Measurements from ENCODE around the gene IL2RA.

The IL2RA gene

DNA sequence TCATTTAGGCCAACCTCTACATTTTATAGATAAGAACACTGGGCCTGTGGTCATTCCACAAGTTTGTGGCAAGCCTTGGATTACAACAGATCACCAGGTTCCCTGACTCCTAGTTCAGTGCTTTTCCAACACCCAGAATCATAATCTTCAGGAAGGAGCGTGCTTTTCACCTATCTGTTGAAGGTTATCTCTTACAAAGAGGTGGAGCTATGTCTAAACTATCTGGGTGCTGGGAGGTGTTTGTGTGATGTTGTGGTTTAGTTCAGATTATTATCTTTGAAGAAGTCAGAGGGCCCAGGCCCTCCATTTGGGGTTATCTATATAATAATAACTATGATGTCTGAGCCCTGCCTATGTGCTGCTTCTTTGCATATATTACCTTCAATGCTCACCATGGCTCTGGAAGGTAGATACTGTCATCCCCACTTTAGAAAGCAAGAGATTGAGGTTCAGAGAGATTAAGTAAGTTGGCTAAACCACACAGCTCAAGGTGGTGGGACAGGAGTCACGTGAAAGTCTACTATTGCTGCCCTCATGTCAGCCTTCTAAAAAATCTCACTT, 24.0 kb downstream of the IL2RA start:
- no peak for DNase-seq (ENCODE audit: low read depth)

DNA sequence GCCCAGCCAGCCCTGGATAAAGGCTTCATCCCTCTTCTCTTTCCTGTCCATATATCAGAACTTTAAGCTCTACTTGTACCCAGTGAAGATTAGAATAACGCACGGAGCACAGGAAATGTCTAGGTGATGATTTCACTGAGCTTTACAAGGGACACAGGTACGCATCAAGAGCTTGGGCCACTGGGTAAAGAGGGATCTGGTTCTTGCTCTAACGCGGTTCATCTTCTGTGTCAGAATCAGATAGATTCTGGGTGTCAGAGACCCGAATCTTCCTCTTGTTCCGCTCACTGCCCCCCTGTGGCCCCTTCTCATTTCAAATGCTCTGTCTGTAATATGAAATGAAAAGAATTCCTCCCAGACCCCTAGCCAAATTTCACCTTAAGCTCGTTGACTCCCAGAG, 24.7 kb downstream of the IL2RA start:
- no peak for DNase-seq (ENCODE audit: low read depth)

DNA sequence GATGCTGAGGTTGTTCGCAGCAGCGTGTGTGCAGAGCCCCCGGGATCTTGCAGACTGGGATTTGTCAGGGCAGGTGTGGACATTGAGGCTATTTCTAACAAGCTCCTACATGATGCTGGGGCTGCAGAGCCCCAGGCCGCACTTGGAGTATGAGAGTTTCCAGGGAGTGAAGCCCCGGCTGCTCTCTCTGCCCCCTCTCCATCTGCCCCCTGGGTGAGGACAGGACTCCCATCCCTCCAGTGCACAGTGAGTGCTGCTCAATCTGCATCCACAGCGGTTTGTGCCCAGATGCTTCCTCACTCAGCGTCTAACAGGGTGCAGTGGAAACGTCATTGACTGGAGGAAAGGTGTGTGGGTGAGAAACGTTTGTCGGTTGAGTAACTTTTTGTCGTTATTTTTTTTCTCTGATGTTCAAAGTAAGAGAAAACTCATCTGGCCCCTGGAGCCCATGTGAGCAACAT, 25.3 kb downstream of the IL2RA start:
- no peak for DNase-seq (ENCODE audit: low read depth)

DNA sequence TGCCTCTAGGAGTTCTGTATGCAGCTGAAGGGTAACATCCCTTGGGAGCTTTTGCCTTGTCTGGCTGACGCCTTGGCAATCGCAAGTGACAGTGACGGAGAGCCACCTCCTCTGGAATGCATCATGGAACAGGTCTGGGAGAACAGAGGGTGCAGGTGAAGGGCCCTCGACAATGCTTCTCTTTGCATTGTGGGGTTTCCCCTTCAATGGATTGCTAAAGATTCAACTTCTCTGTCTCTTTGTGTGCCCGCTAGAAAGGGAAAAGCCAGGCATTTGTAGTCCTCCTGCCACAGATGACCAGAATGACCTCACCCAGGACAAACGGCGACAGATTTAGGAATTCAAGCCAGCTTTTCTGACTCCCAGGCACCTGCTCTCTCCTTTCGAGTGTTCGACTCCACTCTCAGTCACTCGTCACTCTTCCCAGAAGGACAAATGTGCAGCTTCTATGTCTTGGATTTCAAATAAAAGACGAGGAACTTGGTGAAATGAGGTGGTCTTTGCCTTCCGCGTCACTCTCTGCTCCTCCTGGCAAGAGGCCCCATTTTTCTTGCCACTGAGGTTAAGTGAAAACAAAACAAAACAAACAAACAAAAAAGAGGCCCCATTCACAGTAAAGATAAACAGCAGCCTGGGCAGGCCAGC, 26.1 kb downstream of the IL2RA start:
- no peak for DNase-seq (ENCODE audit: low read depth)

DNA sequence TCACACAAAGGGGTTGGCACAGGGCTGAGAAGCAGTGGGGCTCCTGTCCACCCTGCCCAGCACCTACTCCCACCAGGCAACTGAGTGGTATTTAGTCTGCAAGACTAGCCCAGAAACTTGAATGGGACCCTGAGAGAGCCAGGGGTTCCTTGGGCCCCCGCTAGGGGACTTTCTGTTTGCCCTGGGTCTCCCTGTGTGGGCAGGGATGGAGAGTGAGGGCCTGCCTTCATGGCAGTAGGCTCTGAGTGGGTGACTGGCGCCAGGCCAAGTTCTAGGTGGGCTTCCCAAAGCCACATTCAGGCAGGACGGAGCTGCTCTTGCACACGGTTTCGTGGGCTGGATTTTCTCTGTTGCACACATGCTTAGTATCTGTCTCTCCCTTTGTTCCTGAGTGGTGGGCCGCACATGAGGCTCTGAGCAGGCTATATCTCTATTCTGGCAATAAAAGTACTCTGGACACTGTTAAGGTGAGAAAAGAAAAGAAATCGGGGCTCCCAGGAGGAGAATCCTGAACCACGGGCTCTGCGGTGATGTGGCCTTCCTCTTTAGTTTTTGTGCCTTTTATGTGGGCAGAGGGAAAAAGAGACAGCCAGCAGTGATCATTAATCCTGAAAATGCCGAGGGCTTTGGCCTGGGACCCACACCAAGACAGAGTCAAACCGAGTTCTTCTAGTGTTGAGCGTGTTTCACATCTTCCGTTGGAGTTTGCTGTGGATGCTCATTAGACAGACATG, 26.9 kb downstream of the IL2RA start:
- DNase-seq (ENCODE audit: low read depth) = no peak

DNA sequence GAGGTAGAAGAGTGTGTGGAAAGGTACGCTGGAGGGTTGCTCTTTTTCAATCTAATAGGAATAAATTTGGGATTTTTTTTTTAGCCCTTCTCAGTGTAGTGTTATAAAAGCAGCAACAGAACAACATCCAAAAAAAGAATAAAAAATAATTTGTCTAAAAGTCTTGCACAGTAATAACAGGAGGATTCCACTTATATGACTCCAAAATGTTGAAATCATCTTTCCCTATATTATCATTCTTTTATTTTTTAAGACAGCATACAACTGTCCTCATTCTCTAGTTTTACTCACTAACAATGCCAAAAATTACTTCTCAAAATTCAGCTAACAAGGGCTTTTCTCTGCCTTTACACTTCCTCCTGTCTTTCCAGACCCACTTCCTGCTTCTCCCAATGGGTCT, 27.8 kb downstream of the IL2RA start:
- no peak for DNase-seq (ENCODE audit: low read depth)

DNA sequence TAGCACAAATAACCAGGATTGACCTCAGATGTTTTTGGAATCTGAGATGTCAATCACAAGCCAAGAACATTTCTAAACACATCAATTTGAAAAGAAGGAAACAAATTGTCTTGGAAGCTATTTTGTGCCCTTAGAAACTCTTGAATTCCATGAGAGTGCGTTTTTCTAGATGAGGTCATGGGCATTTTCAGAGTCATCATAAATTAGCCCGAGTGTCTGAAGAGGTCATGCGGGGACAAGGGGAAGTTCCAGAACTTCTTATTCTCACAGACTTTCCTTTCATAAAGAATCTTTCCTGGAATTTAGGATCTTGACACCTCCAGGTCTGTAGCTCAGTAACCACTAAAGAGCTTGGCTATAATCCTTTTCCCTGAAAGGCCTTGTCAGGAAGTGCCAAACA, 28.2 kb downstream of the IL2RA start:
- no peak for DNase-seq (ENCODE audit: low read depth)

DNA sequence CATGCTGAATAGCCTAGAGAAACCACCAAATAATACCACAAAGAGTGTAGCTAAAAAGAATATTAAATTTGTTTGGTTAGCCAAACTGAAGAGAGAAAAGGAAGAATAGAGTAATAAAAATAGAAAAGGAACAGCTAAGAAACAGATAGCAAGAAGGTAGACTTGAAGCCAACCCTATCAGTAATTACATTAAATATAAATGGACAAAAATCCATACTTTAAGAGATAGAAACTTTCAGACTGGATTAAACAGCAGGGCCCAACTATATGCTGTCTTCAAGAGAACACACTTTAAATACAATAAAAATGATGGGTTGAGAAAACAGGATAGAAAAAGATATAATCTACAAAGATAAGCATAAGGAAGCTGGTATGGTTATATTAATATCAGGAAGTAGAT, 31.2 kb downstream of the IL2RA start:
- DNase-seq (ENCODE audit: low read depth) = no peak

DNA sequence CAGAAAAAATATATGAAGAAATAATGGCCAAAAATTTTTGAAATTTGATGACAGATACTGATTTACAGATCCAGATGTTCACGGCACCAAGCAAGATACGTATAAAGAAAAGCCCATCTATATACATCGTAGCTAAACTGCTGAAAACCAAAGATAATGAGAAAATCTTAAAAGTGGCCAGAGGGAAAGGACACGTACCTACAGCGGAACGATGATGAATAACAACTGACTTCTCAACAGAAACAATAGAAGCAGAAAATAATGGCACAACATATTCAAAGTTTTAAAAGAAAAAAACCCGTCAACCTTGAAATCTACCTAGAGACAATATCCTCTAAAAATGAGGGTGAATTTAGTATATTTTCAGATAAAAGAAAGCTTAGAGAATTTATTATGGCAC, 31.9 kb downstream of the IL2RA start:
- no peak for DNase-seq (ENCODE audit: low read depth)

DNA sequence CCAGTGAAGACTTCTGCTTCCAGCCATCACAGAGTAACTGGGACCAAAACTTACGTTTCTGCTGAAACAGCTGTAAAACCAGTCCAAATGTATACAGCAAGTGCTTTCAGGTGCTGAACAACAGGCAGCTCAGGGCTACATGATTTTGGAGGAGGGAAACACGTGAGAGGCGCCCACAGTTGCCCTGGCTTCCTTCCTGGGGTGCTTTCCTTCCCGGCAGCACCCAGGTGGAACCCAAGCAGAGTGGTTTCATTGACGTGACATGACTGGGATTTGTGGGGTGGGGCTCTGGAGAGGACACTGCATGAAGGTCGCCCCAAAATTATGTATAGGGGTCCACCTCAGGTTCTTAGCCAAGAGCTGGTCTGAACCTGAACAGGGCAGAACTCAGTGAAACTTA, 34.2 kb downstream of the IL2RA start:
- no peak for DNase-seq (ENCODE audit: low read depth)

DNA sequence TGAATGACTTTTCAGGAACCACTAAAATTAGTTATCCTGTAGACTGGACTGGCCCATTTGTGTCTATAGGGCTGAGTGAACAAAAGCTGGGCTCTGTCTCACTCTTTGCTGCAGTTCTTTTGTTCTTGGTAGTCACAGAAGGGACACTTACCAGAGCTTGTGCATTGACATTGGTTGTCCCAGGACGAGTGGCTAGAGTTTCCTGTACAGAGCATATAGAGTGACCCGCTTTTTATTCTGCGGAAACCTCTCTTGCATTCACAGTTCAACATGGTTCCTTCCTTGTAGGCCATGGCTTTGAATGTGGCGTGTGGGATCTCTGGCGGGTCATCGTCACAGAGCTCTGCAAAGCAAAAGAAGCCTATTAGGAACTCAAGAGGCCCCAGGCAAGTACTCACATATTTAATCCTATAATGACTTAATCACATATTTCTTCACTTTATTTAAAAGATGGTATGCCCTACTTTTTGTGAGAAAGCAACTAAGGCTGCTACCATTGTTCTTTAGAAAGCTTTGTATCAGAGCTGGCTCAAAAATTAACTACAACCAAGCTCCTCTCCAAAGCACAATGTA, 36.4 kb downstream of the IL2RA start:
- DNase-seq (ENCODE audit: low read depth) = no peak

DNA sequence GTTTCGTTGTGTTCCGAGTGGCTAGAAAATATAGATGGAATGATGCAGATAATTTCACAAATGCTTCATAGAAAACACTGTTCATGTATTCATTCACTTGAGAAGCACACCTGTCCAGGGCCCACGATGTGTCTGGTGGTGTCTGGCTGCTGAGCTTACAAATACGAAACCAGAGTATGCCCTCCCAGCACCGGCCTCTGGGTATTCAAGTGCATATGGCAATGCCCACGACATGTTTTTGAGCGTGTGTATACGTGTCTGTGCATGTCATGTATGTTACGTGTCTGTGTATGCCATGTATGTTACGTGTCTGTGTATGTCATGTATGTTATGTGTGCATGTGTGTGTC, 37.9 kb downstream of the IL2RA start:
- DNase-seq (ENCODE audit: low read depth) = no peak

DNA sequence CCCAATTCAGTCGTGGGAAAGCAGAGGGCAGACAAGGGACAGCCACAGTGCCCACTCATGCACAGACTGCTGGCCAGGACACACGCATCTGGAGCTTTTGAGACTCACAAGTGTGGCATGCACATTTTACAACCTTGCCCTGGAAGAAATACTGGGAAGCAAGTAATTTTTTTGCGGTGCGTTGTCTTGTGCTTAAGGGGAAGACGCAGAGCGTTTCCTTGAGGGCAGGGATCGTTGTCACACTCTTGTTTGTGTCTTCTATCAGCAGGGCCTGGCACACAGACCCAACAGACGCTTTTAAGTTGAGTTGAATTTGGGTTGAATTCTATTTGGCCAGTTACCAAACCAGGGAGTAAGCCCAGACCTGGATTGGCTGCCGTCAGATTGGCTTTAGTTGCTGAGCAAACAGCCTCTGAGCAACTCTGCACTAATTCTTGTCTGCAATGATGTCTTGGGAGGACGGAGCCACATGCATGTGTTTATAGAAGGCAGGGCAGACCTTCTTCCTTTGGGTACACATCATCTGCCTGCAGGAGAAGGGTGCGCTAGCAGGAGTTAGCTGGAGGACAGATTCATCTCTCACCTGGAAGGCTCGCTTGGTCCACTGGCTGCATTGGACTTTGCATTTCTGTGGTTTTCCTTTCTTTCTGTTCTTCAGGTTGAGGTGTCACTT, 38.4 kb downstream of the IL2RA start:
- no peak for DNase-seq (ENCODE audit: low read depth)

DNA sequence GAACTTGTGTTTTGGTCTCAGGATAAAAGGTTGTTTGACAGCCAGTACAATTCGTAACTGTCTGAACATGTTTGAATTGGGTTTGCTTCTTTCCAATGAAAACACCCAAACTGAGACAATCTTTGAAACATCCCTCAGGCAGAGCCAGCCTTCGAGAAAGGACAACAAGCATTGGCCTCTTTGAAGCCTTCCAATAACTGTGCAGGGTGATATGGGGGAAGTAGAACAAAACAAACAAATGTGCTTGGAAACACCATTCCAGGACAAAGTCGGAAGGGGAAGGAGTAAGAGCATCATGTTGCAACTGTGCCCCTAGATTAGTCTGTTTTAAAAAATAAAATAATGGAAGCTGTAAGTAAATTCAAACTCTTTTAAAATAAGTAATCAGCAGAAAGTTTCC, 39.5 kb downstream of the IL2RA start:
- DNase-seq (ENCODE audit: low read depth) = no peak

DNA sequence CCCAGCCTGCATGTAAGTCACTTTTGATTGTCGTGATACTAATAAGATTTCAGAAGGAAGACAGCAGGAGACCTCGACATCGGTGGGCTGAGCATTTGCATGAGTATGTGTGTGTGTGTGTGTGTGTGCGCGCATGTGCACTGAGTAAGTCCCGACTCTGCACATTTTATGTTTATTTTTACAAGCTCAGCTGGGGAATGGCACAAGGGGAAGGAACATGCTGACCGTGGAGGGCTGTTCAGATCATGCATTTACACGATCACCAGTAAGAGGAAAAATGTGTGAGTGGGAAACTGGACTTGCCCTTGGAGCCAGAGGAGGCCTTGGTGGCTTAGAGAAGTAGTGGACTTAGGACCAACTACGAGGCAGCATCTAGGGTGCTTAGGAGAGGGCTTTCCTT, 41.3 kb downstream of the IL2RA start:
- DNase-seq (ENCODE audit: low read depth) = no peak

DNA sequence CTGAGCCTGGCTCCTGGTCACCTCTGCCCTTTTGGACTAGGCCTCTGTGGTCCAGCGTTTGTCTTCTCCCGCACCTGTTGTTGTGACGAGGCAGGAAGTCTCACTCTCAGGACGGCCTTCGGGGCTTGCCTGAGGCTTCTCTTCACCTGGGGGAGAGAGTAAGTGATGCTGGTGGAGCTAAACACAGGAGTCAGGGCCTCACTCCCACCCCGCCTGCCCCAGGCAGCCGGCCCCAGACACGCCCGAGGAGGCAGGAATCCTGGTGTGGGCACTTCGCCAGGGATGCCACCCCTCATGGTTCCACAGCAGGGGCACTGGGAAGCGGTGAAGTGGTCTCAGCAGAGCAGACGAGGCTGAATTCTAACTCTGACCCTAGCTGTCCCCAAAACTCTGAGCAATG, 42.4 kb downstream of the IL2RA start:
- DNase-seq (ENCODE audit: low read depth) = no peak

DNA sequence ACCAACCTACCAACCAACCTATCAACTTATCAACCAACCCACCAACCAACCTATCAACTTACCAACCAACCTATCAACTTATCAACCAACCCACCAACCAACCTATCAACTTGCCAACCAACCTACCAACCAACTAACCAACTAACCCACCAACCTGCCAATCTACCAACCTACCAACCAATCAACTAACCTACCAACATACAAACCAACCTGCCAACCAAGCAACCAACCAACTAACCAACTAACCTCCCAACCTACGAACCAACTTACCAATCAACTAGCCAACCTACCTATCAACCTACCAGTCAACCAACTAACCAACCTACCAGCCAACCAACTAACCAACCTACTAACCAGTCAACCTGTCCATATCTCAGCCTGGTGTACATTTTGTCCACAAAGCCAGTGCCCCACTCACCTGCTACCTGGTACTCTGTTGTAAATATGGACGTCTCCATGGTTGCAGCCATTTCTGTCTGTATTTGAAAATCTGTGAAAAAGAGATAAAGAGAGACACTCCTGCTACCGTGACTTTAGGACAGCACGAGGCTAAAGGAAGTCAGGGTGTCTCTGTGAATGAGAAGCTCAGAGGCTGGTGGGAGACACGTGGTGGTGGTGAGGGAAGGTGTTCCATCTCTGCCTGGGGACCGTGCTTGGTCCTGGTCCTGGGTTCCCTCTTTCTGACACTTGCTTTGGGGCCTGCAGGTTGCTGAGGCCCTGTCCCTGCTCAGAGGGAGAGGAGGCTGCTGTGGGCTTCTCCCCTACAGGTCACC, 43.0 kb downstream of the IL2RA start:
- DNase-seq (ENCODE audit: low read depth) = no peak

DNA sequence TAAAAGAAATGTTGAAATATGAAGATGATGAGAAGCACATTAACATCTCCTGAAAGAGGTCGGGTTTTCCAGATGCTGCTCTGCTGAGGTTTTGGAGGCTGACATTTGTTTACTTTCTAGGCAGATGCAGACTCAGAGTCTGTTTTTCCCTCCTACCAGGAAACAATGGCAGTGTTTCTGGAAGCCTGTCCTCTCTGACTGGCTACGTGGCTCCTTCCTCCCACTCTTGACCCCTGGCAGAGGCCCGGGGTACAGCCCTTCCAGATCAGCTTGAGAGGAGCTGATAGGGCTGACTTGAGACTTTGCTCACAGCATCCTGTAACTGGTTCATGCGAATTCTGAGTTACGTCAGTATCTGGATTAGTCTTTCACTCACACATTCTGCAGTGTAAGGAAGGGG, 43.7 kb downstream of the IL2RA start:
- DNase-seq (ENCODE audit: low read depth) = no peak

DNA sequence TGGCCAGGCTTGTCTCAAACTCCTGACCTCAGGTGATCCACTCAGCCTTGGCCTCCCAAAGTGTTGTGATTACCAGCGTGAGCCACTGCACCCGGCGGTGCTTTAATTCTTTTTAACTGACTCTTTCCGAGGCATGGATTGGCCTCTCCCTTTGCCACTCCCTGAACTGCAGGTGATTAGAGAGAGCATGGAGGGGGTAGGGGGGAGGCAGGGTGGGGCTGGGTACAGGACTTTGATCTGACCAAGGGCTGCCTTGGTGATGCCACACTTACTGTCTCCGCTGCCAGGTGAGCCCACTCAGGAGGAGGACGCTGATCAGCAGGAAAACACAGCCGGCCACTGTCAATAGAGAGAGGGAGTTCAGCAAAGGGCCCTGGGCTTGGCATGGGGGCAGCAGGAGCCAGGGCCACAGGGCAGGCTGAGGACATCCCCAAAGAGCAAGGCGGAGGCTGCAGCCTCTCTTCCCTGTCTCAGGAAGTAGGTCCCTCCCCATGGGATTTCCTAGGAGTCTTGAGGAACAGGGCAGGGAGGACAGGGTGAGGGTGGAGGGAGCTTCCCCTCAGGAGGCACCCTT, 44.3 kb downstream of the IL2RA start:
- no peak for DNase-seq (ENCODE audit: low read depth)

DNA sequence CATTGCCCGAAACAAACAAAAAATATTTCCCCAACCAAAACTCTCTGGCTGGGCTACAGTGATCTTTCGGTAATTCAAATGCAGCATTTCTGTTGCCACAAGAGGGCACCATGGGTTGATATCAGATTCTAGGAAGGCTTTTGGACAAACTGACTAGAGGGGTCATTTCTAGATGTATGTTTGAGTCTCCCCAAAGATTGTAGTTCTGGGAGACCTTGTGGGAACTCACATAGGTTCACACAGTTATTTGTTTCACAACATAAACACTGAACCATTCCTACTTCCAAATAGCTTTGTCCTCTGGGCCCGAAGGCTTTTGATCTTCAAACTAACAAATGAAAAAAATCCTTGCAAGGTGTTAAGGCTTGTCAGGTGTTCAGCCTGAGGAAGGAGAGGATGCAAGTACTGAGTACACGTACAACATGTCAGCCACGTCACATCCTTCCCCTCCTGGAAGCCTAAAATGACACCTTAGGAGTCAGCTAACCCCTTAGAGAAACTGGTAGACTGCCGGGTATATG, 47.9 kb downstream of the IL2RA start:
- no peak for DNase-seq (ENCODE audit: low read depth)

DNA sequence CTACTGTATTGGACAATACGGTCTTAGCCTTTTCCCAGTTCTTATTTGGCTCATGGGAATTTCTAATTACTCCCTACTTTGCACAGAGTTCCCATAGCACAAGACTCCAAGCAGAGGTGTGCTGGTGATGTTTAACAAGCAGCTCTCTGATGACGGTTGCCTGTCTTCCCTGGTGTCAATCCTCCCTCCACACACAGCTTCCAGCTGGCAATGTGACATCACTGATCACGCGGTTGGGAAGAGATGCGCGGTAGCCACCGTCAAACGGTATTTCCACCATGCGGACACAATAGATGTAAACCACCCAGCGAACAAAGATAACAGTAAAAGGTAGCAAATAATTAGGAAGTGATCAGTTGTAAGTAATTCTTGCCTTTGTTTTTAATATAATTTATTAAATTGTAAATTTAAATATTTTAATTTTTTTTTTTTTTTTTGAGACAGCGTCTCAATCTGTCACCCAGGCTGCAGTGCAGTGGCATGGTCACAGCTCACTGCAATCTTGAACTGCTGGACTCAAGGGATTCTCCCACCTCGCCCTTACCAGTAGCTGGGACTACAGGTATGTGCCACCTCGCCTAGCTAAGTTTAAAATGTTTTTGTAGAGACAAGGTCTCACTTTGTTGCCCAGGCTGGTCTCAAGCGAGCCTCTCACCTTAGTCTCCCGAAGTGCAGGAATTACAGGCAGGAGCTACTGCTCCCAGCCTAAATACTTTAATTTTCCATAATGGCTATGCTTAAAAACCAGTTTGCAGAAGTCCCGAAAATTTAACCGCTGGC, 48.6 kb downstream of the IL2RA start:
- no peak for DNase-seq (ENCODE audit: low read depth)

Measured in stimulated activated CD8-positive, alpha-beta memory T cell treated with anti-CD3 and anti-CD28 coated beads, Interleukin-7, amount 100 ng/mL, for 24 hours (primary cell).